GM18519 (cell line): ENCODE results near the gene ANAPC13.

Source experiments
- ATAC-seq: cut with Tn5 transposase; IDR thresholded peaks from one replicate; pipeline ENCODE4 v1.9.1; 2021; ENCODE audit warnings: mild to moderate bottlenecking, moderate library complexity; ENCODE audit not compliant: unreplicated experiment, low FRiP score

Gene ANAPC13, protein sequence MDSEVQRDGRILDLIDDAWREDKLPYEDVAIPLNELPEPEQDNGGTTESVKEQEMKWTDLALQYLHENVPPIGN

DNA sequence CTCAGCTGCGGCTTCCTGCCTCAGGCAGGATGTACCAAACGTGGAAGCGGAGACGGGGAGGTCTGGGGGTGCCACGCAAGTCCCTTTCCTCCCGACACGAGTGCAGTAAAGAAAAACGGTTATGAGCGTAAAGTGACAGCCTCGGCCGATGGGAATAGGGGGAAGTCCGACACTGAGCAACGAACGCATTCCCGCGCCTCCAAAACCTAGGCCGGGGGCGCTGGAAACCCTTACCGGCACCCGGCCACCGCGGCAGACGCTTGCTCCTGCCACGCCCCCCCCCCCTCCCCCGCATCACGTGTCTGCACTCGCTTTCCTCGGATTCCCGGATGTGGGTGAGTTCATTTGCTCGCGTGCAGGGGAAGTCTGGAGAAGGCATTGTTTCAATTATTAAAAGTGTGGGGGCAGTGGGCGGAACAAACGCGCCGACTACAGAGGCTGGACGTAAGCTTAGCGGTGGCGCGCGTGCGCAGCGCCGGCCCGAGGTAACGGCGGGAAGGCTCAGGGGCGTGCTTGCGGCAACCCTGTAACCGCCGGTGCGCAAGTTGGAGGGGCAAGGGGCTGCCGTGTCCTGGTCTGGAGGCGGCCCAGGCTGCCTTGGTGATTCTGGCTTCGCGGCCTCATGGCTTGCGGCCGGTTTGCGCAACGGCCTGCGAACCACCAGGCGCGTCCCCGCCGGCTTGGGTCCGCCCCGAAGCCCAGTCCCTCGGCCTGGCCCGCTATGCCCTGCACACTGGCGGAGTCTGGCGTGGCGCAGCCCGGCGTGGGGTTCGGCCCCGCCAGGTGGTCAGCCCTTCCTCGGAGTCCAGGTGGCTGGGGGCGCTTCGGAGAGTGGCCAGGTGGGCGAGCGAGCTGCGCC is at the start of gene ANAPC13, which contains the start of gene CEP63:
Gene ANAPC13 (minus strand): TSS at position 268 of the 859 bp plus-strand sequence. CDS start 3,081 bp downstream, outside the sequence.
Gene CEP63 (plus strand): TSS at position 340 of the 859 bp plus-strand sequence. CDS start 9,264 bp downstream, outside the sequence.
- ATAC-seq: peak; percentile 64

DNA sequence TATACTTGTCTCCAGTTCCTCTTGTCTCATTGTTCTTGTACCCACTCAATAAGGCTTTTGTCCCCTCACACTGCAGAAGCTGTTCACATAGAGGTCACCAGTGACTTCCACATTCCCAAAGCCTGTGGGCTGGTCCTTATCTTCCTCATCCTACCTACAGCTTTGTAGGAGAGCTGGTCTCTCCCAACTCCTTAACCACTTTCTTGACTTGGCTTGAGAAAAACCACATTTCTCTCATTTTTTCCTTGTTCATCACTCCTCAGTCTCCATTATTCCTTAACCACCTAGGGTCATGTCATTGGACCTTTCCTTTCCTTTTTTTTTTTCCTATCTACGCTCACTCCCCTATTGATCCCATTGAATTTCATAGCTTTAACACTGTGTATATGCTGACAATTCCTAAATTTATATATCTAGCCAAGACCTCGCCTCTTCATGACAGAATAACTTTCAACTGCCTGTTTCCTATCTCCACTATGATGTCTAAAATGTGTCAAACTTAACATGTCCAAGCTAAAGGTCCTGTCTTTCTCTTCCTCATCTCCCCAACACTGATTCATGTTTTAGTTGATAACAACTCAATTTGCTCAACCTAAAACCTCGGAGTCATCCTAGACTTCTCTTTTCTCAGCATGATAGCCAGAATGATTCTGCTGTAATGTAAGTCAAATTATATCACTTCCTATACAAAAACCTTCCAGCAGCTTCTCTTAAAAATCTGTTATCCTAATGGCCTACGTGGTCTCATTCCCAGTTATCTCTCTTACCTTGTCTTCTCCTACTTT is 49.6 kb upstream of the ANAPC13 start:
- ATAC-seq: no peak

- ATAC-seq: no peak
Observed at GRCh38 chr3:134533493-134533892, 47.7 kb upstream of the ANAPC13 start.

DNA sequence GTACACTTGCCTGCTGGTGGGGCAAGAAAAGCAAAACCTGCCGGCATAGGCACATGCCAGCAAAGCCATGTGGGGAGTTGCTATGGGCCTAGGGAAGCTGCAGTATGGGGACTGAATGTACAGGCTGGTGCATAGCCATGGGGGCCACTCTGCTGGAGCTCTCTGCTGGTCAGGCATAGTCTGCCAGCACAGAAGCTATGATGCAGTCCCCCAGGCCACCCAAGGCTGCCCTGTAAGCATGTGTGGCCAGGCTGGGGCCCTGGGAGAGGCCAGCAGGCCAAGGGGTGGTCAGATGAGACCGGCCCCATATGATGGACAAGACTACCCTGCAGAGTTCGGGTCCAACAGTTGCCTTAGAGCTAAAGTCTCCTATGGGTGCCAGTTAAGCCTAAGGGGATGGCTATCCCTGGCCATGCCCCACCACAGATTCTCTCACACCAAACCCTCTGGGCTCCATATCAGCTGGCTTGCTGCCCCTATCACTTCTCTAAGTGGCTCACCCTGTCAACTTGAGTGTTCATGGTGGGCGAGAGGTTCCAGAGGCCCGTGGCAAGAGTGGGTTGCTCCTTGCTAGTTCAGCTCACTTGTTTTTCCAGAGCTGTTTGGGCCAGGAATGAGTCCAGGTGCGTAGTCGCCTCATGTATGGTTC is 41.9 kb upstream of the ANAPC13 start:
- ATAC-seq: no peak

GRCh38 chr3:134527037-134527436 is 41.3 kb upstream of the ANAPC13 start:
- ATAC-seq: no peak

DNA sequence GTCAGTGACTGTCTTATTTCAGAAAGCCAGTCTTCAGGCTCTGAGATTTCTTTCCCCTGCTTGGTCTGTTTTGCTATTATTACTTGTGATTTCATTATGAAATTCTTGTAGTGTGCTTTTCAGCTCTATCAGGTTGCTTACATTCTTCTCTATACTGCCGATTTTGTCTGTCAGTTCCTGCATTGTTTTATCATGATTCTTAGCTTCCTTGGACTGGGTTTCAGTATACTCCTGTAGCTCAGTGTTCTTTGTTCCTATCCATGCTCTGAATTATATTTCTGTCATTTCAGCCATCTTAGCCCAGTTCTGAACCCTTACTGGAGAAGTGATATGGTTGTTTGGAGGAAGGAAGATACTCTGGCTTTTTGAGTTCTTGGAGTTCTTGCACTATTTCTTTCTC is 40.5 kb upstream of the ANAPC13 start:
- ATAC-seq: no peak

DNA sequence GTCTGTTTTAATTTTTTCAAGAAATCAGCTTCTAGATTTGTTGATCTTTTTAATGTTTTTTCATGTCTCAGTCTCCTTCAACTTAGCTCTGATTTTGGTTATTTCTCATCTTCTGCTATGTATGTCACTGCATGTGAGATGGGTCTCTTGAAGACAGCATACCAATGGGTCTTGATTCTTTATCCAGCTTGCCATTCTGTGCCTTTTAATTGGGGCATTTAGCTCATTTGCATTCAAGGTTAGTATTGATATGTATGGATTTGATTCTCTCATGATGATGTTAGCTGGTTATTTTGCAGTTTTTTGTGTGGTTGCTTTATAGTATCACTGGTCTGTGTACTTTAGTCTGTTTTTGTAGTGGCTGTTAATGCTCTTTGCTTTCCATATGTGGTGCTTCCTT is 39.5 kb upstream of the ANAPC13 start:
- no peak for ATAC-seq

- ATAC-seq: no peak
Observed at GRCh38 chr3:134522541-134522940, 36.8 kb upstream of the ANAPC13 start.

- no peak for ATAC-seq
Observed at GRCh38 chr3:134517791-134518190, 32.0 kb upstream of the ANAPC13 start.

- no peak for ATAC-seq
Observed at GRCh38 chr3:134516905-134517304, 31.1 kb upstream of the ANAPC13 start.

GRCh38 chr3:134511500-134511899 is 25.7 kb upstream of the ANAPC13 start:
- no peak for ATAC-seq

- ATAC-seq: no peak
Observed at GRCh38 chr3:134505485-134505884, 19.7 kb upstream of the ANAPC13 start.

GRCh38 chr3:134504132-134504531 is 18.3 kb upstream of the ANAPC13 start:
- ATAC-seq: no peak

- ATAC-seq: no peak
Observed at GRCh38 chr3:134503266-134503665, 17.5 kb upstream of the ANAPC13 start.

GRCh38 chr3:134496471-134497071 is 10.8 kb upstream of the ANAPC13 start:
- no peak for ATAC-seq

DNA sequence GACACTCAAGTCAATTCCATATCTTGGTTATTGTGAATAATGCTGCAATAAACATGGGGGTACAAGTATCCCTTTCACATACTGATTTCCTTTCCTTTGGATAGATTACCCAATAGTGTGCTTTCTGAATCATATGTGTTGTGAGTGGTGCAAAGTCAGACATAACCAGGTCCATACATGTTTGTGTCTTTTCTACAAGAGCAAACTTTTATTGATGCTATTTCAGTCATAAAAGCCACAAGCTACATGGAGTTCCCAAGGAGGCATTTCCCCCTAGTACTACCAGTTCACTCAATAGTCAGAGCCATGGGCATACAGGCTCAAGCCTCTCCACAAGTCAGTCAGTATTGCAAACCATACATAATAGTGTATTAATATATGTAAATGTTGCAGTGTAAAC is 10.2 kb upstream of the ANAPC13 start:
- ATAC-seq: no peak

DNA sequence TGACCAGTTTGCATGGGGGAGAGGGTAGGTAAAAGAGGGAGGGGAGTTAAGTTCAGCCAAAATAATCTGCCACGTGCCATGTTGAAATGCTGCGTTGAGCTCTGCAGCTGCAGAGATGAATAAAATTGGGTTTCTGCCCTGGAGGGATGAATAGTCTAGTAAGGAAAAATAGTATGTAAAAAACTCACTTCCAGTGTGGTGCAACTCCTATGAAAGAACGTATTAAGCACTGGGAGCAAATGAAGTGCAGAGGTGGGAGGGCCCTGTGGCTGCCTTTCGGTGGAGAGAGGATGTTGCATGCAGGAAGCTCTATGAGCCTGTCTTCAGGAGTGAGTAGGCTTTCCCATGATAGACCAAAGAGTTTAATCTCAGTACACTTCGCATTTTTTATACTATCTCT is 8.7 kb upstream of the ANAPC13 start:
- no peak for ATAC-seq

GRCh38 chr3:134487406-134487805 is 1.6 kb upstream of the ANAPC13 start:
- no peak for ATAC-seq

- peak; percentile 5 for ATAC-seq
Observed at GRCh38 chr3:134486577-134487041, 824 bp upstream of the ANAPC13 start.

GRCh38 chr3:134485075-134485717 is 589 bp downstream of the ANAPC13 start:
- peak; percentile 1 for ATAC-seq
